AML-193 (cell line): Measurements from ENCODE around the gene TTLL10.

Experiments used
- DNase-seq, 2 experiments: peaks; one replicate each; lab custom pipeline; 2025; lab: John Stamatoyannopoulos, UW

The TTLL10 gene

GRCh38 chr1:1173793-1174415, at the start of gene TTLL10:
Gene TTLL10 (plus strand): TSS chr1:1173880. CDS start chr1:1179216, 5,336 bp downstream.
- no peak for DNase-seq

GRCh38 chr1:1124508-1124785, 49.2 kb upstream of the TTLL10 start:
- no peak for DNase-seq

- no peak for DNase-seq
These were observed 48.7 kb upstream of the TTLL10 start for GRCh38 chr1:1124786-1125642.

GRCh38 chr1:1125945-1126344, 47.7 kb upstream of the TTLL10 start:
- no peak for DNase-seq

- no peak for DNase-seq
These were observed 45.9 kb upstream of the TTLL10 start for GRCh38 chr1:1127551-1128451.

- DNase-seq = no peak
These were observed 45.1 kb upstream of the TTLL10 start for GRCh38 chr1:1128454-1129139.

- DNase-seq = no peak
These were observed 44.3 kb upstream of the TTLL10 start for GRCh38 chr1:1129381-1129821.

GRCh38 chr1:1130206-1131120, 43.2 kb upstream of the TTLL10 start:
- DNase-seq = no peak

GRCh38 chr1:1132042-1132950, 41.4 kb upstream of the TTLL10 start:
- no peak for DNase-seq

GRCh38 chr1:1132956-1133750, 40.5 kb upstream of the TTLL10 start:
- no peak for DNase-seq

- DNase-seq = no peak
These were observed 39.2 kb upstream of the TTLL10 start for GRCh38 chr1:1134300-1134970.

- no peak for DNase-seq
These were observed 38.1 kb upstream of the TTLL10 start for GRCh38 chr1:1135339-1136136.

- no peak for DNase-seq
These were observed 37.0 kb upstream of the TTLL10 start for GRCh38 chr1:1136547-1137230.

- DNase-seq = no peak
These were observed 36.2 kb upstream of the TTLL10 start for GRCh38 chr1:1137256-1138045.

GRCh38 chr1:1140673-1141072, 33.0 kb upstream of the TTLL10 start:
- DNase-seq = no peak

- DNase-seq = no peak
These were observed 32.3 kb upstream of the TTLL10 start for GRCh38 chr1:1141244-1141910.
